Astrocyte (in vitro differentiated cells and primary cell): ENCODE data around the gene CLEC2B. TPM values are rescaled to one million over a fixed set of nuclear protein-coding genes. Genes with fewer than 3 reads are reported as not detected.

Experiments used
- DNase-seq: peaks from one replicate; pipeline ENCODE4 v3.0.0-alpha.2; 2010; ENCODE audit warnings: low read depth
- FAIRE-seq: peaks from 2 replicates; lab custom pipeline; 2011; peaks lifted over from hg19 to GRCh38; lab: Jason Lieb, UNC
- H2AFZ ChIP-seq: 2 replicates; pipeline ENCODE4 v1.6.0; 2012; ENCODE audit warnings: low read depth, low read length, inconsistent platforms
- H3K27ac ChIP-seq: 2 replicates; pipeline ENCODE4 v1.5.1; 2011; ENCODE audit warnings: low read depth, low read length, inconsistent platforms
- H3K27me3 ChIP-seq: 2 replicates; pipeline ENCODE4 v1.6.0; 2011; ENCODE audit warnings: low read length, inconsistent platforms; ENCODE audit not compliant: insufficient read depth
- H3K36me3 ChIP-seq: 2 replicates; pipeline ENCODE4 v1.5.1; 2011; ENCODE audit warnings: low read length, inconsistent platforms; ENCODE audit not compliant: insufficient read depth
- H3K4me1 ChIP-seq: 2 replicates; pipeline ENCODE4 v1.5.1; 2011; ENCODE audit warnings: low read length, inconsistent platforms; ENCODE audit not compliant: insufficient read depth
- H3K4me2 ChIP-seq: 2 replicates; pipeline ENCODE4 v1.6.0; 2012; ENCODE audit warnings: low read length, inconsistent platforms
- H3K4me3 ChIP-seq: 2 replicates; pipeline ENCODE4 v1.5.1; 2011; ENCODE audit warnings: low read depth, mild to moderate bottlenecking, low read length, inconsistent platforms; ENCODE audit not compliant: insufficient read depth
- H3K79me2 ChIP-seq: 2 replicates; pipeline ENCODE4 v1.6.0; 2012; ENCODE audit warnings: mild to moderate bottlenecking, low read length, inconsistent platforms; ENCODE audit not compliant: insufficient read depth
- H3K9ac ChIP-seq: 2 replicates; pipeline ENCODE4 v1.6.0; 2012; ENCODE audit warnings: mild to moderate bottlenecking, low read length, inconsistent platforms
- H3K9me3 ChIP-seq: 2 replicates; pipeline ENCODE4 v1.5.1; 2012; ENCODE audit warnings: low read depth, mild to moderate bottlenecking, low read length, inconsistent platforms; ENCODE audit not compliant: insufficient read depth
- H4K20me1 ChIP-seq: 2 replicates; pipeline ENCODE4 v1.6.0; 2012; ENCODE audit warnings: low read length, inconsistent platforms; ENCODE audit not compliant: insufficient read depth
- H3K27ac Mint-ChIP-seq: one replicate; pipeline ENCODE4 v1.8.0; 2021; ENCODE audit warnings: mild to moderate bottlenecking, mixed read lengths; ENCODE audit not compliant: unreplicated experiment
- H3K27me3 Mint-ChIP-seq: one replicate; pipeline ENCODE4 v1.8.0; 2021; ENCODE audit warnings: low read depth, mixed read lengths; ENCODE audit not compliant: unreplicated experiment
- H3K36me3 Mint-ChIP-seq: one replicate; pipeline ENCODE4 v1.8.0; 2021; ENCODE audit warnings: low read depth, mixed read lengths; ENCODE audit not compliant: unreplicated experiment
- H3K4me1 Mint-ChIP-seq: one replicate; pipeline ENCODE4 v1.8.0; 2021; ENCODE audit warnings: low read depth, mixed read lengths; ENCODE audit not compliant: unreplicated experiment
- H3K4me3 Mint-ChIP-seq: one replicate; pipeline ENCODE4 v1.8.0; 2021; ENCODE audit warnings: mild to moderate bottlenecking, moderate library complexity, mixed read lengths; ENCODE audit not compliant: unreplicated experiment
- H3K9me3 Mint-ChIP-seq: one replicate; pipeline ENCODE4 v1.8.0; 2021; ENCODE audit warnings: mild to moderate bottlenecking, mixed read lengths; ENCODE audit not compliant: unreplicated experiment
- EZH2 ChIP-seq: IDR thresholded peaks from 2 replicates; pipeline ENCODE4 v1.6.1; 2012; ENCODE audit warnings: mild to moderate bottlenecking, low read length, inconsistent platforms; ENCODE audit not compliant: insufficient read depth
- total RNA-seq: library from RNA; stranded (reverse); gene quantifications from 2 replicates; pipeline ENCODE4 v1.2.1, GENCODE V29; 2021
- TF ChIP-seq, protein P1 (sequence below): IDR thresholded peaks from 2 replicates; pipeline ENCODE4 v1.5.1; 2011; ENCODE audit warnings: low read depth, mild to moderate bottlenecking, inconsistent platforms, low read length, moderate library complexity; ENCODE audit not compliant: insufficient read depth

Gene CLEC2B
- total RNA-seq, 1 donor from 2014 or later, result not detected

- Histone ChIP-seq H4K20me1 (no peaks in the 10 kb centered on the region), H3K9me3 (no peaks in the 10 kb centered on the region), H3K27ac (no peak overlapping the region), H2AFZ (no peak overlapping the region), H3K4me1 (no peaks in the 10 kb centered on the region), H3K79me2 (no peaks in the 10 kb centered on the region), H3K9ac (no peak overlapping the region), H3K4me3 (no peak overlapping the region), H3K36me3 (no peaks in the 10 kb centered on the region), H3K4me2 (no peak overlapping the region), H3K27me3 (no peaks in the 10 kb centered on the region)
- Mint-ChIP-seq H3K4me1 (no peaks in the 10 kb centered on the region), H3K9me3 (no peaks in the 10 kb centered on the region), H3K27me3 (no peaks in the 10 kb centered on the region), H3K27ac (no peak overlapping the region), H3K4me3 (no peak overlapping the region), H3K36me3 (no peaks in the 10 kb centered on the region)
- TF ChIP-seq, protein P1, sequence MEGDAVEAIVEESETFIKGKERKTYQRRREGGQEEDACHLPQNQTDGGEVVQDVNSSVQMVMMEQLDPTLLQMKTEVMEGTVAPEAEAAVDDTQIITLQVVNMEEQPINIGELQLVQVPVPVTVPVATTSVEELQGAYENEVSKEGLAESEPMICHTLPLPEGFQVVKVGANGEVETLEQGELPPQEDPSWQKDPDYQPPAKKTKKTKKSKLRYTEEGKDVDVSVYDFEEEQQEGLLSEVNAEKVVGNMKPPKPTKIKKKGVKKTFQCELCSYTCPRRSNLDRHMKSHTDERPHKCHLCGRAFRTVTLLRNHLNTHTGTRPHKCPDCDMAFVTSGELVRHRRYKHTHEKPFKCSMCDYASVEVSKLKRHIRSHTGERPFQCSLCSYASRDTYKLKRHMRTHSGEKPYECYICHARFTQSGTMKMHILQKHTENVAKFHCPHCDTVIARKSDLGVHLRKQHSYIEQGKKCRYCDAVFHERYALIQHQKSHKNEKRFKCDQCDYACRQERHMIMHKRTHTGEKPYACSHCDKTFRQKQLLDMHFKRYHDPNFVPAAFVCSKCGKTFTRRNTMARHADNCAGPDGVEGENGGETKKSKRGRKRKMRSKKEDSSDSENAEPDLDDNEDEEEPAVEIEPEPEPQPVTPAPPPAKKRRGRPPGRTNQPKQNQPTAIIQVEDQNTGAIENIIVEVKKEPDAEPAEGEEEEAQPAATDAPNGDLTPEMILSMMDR, result no peak
- TF ChIP-seq EZH2, result no peak
- DNase-seq (no peak), FAIRE-seq (no peak)
These were observed 26.2 kb upstream of the CLEC2B start for GRCh38 chr12:9895215-9895971.

DNA sequence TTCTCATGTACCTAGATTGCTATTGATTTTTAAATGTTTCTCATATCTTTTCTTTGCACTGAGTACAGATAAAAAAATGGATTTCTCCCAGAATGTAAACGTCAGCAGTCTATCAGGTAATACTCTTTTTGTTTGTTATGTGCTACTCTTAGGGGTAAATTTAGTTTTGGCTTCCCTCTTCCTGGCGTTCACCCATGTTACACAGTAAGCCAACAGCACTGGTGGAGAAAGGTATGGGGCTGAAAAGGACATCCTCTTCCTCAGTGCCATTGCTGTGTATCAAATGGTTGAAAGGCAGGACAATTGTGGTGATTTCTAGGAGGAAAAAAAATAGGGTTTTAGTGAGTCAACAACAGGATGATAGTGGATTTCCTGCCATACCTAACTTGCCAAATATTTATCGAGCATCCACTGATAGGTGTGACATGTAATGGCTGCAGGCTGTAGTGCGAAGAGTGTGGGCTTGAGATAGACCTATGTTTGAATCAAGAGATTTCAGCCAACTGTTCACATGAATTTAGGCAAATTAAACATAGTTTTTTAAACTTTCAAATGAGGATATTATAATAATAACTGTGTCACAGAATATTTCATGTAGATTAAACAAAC is 19.6 kb upstream of the CLEC2B start:
- H3K4me2 ChIP-seq, result no peak overlapping the region
- H2AFZ ChIP-seq, result no peak overlapping the region
- no peak overlapping the region for H3K27ac ChIP-seq
- no peaks in the 10 kb centered on the region for H3K36me3 ChIP-seq
- Mint-ChIP-seq H3K9me3 (no peaks in the 10 kb centered on the region), H3K4me3 (no peak overlapping the region), H3K36me3 (no peaks in the 10 kb centered on the region), H3K27me3 (no peaks in the 10 kb centered on the region), H3K4me1 (no peaks in the 10 kb centered on the region), H3K27ac (no peak overlapping the region)
- no peak overlapping the region for H3K9ac ChIP-seq
- H3K27me3 ChIP-seq, result no peaks in the 10 kb centered on the region
- TF ChIP-seq, protein P1, result no peak
- no peak for TF ChIP-seq EZH2
- no peaks in the 10 kb centered on the region for H3K4me1 ChIP-seq
- FAIRE-seq (no peak), DNase-seq (no peak)
- no peak overlapping the region for H3K4me3 ChIP-seq
- H4K20me1 ChIP-seq, result no peaks in the 10 kb centered on the region
- H3K79me2 ChIP-seq, result no peaks in the 10 kb centered on the region
- H3K9me3 ChIP-seq, result no peaks in the 10 kb centered on the region

DNA sequence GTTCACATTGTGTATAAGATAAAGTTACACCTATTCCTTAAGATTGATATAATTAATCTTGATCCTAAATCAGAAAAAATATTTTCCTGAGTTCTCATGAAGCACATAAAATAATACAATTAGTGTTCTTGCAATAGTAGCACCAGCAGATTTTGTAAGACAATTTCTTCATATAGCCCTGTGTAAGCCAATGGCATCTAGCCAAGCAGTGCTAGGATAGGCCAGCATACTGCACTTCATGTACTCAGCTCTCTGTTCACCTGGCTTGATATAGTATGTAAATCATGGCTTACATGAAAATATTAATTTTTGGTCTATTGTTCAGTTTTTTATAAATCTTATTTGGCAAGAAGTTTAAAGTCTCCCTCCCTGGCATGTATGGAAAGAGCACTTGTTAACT is 14.0 kb upstream of the CLEC2B start:
- Histone ChIP-seq H3K4me1 (no peaks in the 10 kb centered on the region), H3K27me3 (no peaks in the 10 kb centered on the region), H3K9ac (no peak overlapping the region), H3K27ac (no peak overlapping the region), H3K79me2 (no peaks in the 10 kb centered on the region), H3K9me3 (no peaks in the 10 kb centered on the region), H2AFZ (no peak overlapping the region), H3K4me2 (no peak overlapping the region), H3K36me3 (no peaks in the 10 kb centered on the region), H3K4me3 (no peak overlapping the region), H4K20me1 (no peaks in the 10 kb centered on the region)
- Mint-ChIP-seq H3K27me3 (no peaks in the 10 kb centered on the region), H3K4me1 (no peaks in the 10 kb centered on the region), H3K27ac (no peak overlapping the region), H3K9me3 (no peaks in the 10 kb centered on the region), H3K36me3 (no peaks in the 10 kb centered on the region), H3K4me3 (no peak overlapping the region)
- FAIRE-seq (no peak), DNase-seq (no peak)
- TF ChIP-seq, protein P1, result no peak
- TF ChIP-seq EZH2, result no peak
